GM18517 (cell line): Measurements from ENCODE around the gene MED7.

Experiments used
- ATAC-seq: cut with Tn5 transposase; IDR thresholded peaks from one replicate; pipeline ENCODE4 v1.9.1; 2021; ENCODE audit warnings: mild to moderate bottlenecking, moderate library complexity; ENCODE audit not compliant: unreplicated experiment

MED7 gene

DNA sequence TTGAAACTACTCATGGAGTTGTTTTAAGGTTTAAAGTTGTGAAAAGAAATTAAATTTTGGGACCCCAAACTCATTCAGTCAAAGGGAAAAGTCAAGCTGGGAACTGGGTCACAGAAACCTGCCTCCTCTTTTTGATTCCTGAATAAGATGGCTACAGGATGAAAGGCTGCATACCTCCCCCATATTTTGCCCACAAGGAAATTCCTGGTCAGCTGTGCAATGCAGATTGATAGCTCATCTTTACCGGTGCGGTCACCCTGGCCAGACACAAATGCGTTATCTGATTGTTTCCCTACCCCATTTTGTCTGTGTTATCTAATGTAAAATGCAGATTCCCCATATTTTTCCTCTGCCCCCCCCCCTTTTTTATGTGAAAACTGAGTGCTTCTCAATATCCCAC is 35.2 kb downstream of the MED7 start:
- ATAC-seq, result no peak

DNA sequence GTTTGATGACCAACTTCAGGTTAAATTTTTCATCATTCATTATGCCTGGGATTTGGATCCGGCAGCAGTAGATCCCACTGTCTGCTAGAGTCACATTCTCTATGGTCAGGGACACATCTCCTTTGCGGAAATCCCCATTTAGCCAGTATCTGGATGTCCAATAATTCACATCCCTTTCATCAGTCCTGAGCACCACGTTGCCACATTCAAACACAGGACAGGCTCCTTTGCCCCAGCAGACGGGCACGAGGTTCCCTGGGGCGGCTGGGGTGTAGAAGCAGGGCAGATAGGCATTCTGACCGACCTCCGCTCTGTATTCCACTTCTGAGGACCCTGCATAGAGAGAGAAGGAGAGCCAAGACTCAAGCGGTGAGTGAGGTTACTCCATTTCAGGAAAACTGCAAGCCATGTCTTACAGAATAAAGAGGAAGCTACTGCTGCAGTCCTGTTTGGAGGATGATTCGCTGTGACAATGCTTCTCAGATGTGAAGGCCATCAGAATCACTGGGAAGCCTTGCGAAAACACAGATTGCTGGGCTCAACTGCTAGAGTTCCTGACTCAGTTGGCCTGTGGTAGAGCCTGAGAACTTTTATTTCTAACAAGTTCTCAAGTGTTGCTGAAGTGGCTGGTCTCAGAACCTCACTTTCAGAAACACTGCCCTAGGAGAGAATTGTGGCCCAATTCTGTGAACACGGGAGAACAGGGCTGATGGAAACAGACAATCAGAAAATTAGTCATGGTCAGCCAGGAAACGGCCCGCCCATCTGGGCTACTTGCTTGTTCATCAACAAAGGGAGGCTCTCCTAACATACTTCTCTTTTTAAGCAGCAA is 35.8 kb downstream of the MED7 start:
- ATAC-seq, result no peak

DNA sequence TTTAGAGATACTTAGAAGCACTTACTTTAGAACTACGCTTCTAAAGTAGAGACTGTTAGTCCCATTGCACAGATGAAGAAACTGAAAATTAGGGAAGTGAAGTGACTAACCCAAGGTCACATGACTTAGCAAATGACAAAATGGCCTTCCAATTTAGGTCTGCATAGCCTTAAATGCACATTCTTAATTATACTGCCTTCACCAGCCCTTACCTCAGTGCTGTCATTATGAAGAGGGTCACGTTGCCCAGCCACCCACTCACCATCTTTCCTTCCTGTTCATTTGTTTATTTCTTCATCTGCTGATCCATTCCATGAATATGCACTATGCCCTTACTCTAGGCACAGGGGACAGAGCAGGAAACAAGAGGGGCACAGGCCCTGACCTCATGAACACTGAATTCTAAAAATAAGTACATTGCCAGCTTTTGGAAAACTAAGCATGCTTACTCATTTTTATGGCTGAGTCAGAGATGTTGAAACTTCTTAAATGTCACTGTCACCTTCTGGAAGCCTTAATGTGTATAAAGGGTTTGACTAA is 42.5 kb downstream of the MED7 start:
- no peak for ATAC-seq

DNA sequence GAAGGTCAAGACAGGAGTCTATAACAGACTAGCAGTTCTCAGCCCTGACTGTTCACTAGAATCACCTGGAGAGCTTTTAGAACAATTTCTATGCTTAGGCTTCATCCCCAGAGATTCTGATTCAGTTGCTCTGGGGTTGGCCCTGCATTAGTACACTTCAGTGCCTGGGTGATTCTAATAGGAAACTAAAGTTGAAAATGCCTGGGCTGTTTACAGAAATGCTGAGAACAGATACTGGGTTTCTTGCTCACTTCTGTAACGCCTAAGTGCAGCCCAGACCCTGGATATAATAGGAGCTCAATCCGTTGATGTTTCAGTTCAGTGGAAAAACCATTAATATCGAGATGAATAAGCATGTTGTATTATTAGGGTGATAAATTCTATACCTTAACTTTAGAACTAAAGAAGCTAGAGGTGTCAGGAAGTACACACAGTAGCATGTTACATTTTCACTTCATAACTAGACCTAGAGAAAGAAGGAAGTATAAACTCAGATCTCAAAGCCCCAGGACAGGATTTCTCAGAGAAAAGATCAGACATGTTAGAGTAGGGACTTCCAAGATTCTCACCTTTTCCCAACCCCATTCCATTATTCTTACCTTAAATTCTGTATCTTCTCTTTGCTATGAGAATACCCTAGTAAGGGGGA is 54.2 kb downstream of the MED7 start:
- ATAC-seq, result no peak
